ENCODE results near the gene CCDC70. TPM values are rescaled to one million over a fixed set of nuclear protein-coding genes. Genes with fewer than 3 reads are reported as not detected.

CCDC70 gene
- total RNA-seq, 1 donor from 2014 or later = not detected

DNA sequence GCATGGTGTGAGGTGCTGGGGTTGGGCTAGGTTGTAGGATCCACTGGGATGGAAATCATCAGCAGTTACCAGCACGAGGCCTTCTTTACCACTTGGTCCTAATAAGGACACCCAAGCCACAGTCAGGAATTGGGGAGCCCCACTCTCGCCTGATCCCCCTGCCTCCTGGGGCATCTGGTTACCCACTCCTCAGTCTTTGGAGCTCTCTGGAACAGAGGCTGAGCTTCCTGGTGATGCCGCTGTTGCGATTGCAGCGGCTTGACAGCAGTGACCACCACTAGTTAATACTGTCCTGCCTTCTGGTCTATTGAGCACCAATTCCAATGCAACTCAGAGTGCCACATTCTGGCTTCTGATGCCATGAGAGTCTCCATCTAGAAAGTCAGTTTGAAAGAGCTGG, 30.2 kb upstream of the CCDC70 start:
- DNase-seq (ENCODE audit: low read depth) (no peak), FAIRE-seq (no peak)
- Histone ChIP-seq H4K20me1 (ENCODE audit: insufficient read depth, low read length) (no peaks in the 10 kb centered on the region), H3K4me3 (ENCODE audit: insufficient read depth, low read depth, low read length) (no peak overlapping the region), H3K4me1 (ENCODE audit: insufficient read depth, low read length) (no peaks in the 10 kb centered on the region), H3K4me2 (ENCODE audit: low read length) (no peak overlapping the region), H3K36me3 (ENCODE audit: insufficient read depth, low read length) (no peaks in the 10 kb centered on the region), H3K9ac (ENCODE audit: low read length) (no peak overlapping the region), H3K27ac (ENCODE audit: low read depth, low read length) (no peak overlapping the region), H3K9me3 (ENCODE audit: insufficient read depth, low read depth, low read length) (no peaks in the 10 kb centered on the region), H3K27me3 (ENCODE audit: insufficient read depth, low read length) (peaks cover 36% of the 10 kb centered on the region), H3K79me2 (ENCODE audit: insufficient read depth, low read length) (no peaks in the 10 kb centered on the region), H2AFZ (ENCODE audit: low read depth, low read length) (no peak overlapping the region)
- no peaks in the 10 kb centered on the region for H3K36me3 Mint-ChIP-seq (ENCODE audit: low read depth, unreplicated experiment)
- no peak overlapping the region for H3K27ac Mint-ChIP-seq (ENCODE audit: unreplicated experiment)
- H3K4me3 Mint-ChIP-seq (ENCODE audit: unreplicated experiment) = no peak overlapping the region
- TF ChIP-seq, protein P1, sequence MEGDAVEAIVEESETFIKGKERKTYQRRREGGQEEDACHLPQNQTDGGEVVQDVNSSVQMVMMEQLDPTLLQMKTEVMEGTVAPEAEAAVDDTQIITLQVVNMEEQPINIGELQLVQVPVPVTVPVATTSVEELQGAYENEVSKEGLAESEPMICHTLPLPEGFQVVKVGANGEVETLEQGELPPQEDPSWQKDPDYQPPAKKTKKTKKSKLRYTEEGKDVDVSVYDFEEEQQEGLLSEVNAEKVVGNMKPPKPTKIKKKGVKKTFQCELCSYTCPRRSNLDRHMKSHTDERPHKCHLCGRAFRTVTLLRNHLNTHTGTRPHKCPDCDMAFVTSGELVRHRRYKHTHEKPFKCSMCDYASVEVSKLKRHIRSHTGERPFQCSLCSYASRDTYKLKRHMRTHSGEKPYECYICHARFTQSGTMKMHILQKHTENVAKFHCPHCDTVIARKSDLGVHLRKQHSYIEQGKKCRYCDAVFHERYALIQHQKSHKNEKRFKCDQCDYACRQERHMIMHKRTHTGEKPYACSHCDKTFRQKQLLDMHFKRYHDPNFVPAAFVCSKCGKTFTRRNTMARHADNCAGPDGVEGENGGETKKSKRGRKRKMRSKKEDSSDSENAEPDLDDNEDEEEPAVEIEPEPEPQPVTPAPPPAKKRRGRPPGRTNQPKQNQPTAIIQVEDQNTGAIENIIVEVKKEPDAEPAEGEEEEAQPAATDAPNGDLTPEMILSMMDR (IDR thresholded peaks at IDR 0.05; ENCODE audit: insufficient read depth, low read depth, low read length) = no peak
- TF ChIP-seq EZH2 (IDR thresholded peaks at IDR 0.05; ENCODE audit: insufficient read depth, low read length) = no peak
- no peaks in the 10 kb centered on the region for H3K4me1 Mint-ChIP-seq (ENCODE audit: low read depth, unreplicated experiment)
- H3K9me3 Mint-ChIP-seq (ENCODE audit: unreplicated experiment) = no peaks in the 10 kb centered on the region
- peaks cover 66% of the 10 kb centered on the region for H3K27me3 Mint-ChIP-seq (ENCODE audit: low read depth, unreplicated experiment)

DNA sequence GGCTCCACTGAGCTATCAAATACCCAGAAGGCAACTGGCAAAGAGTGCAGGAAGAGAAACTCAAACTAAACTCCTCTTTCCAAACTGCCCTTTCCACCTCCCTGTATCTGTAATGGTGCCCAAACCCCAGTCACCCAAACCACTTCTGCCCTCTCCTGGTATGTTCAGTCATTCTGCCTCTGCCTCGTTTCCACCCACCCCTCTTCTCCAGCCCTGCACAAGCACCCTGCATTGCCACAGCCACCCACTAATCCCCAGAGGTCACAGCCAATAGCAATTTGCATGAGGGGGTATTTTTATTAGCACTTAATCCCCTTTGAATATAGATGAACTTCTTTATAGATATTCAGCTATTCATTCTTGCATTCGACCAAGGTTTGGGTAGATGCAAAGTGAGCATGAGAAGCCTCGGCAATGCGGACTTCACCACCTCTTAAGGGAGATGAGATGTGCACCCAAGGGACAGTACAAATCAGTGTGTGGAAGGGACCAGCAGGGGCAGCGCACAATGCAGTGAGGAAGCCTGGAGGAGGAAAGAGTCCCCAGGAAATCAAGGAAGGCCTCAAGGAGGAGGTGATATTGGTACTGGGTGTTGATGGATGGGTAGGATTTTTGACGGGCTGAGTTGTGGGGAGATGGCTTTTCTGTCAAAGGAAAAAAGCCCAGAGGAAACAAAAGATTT, 29.2 kb upstream of the CCDC70 start:
- no peak overlapping the region for H3K4me3 ChIP-seq (ENCODE audit: insufficient read depth, low read depth, low read length)
- FAIRE-seq = no peak
- peaks cover 31% of the 10 kb centered on the region for H3K27me3 ChIP-seq (ENCODE audit: insufficient read depth, low read length)
- Mint-ChIP-seq H3K36me3 (ENCODE audit: low read depth, unreplicated experiment) (no peaks in the 10 kb centered on the region), H3K27me3 (ENCODE audit: low read depth, unreplicated experiment) (peaks cover 59% of the 10 kb centered on the region), H3K27ac (ENCODE audit: unreplicated experiment) (no peak overlapping the region), H3K9me3 (ENCODE audit: unreplicated experiment) (no peaks in the 10 kb centered on the region), H3K4me1 (ENCODE audit: low read depth, unreplicated experiment) (no peaks in the 10 kb centered on the region), H3K4me3 (ENCODE audit: unreplicated experiment) (no peak overlapping the region)
- no peaks in the 10 kb centered on the region for H3K4me1 ChIP-seq (ENCODE audit: insufficient read depth, low read length)
- no peak for DNase-seq (ENCODE audit: low read depth)
- H2AFZ ChIP-seq (ENCODE audit: low read depth, low read length) = no peak overlapping the region
- H4K20me1 ChIP-seq (ENCODE audit: insufficient read depth, low read length) = no peaks in the 10 kb centered on the region
- TF ChIP-seq, protein P1 (IDR thresholded peaks at IDR 0.05; ENCODE audit: insufficient read depth, low read depth, low read length) = peak; percentile 15
- TF ChIP-seq EZH2 (IDR thresholded peaks at IDR 0.05; ENCODE audit: insufficient read depth, low read length) = no peak
- no peaks in the 10 kb centered on the region for H3K36me3 ChIP-seq (ENCODE audit: insufficient read depth, low read length)
- H3K9ac ChIP-seq (ENCODE audit: low read length) = no peak overlapping the region
- H3K9me3 ChIP-seq (ENCODE audit: insufficient read depth, low read depth, low read length) = no peaks in the 10 kb centered on the region
- no peaks in the 10 kb centered on the region for H3K79me2 ChIP-seq (ENCODE audit: insufficient read depth, low read length)
- no peak overlapping the region for H3K4me2 ChIP-seq (ENCODE audit: low read length)
- no peak overlapping the region for H3K27ac ChIP-seq (ENCODE audit: low read depth, low read length)

DNA sequence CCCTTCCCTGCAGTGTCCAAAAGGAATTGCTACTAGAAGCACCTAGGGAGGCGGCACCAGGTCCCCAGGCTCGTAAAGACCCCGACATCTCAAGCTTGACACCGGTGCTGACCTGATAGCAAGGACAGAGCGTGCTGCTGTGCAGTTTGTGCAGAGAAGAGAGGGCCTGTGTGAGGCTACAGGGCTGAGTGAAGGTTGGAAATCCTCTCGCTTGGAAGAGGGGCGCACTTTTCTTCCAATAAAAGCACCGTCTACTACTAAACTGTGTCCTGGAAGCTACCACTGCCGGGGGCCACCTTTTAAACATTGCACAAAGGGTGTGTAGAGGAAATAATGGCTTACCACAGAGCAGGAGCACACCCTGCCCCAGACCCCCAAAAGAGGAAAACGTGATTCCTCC, 27.8 kb upstream of the CCDC70 start:
- no peak overlapping the region for H3K4me2 ChIP-seq (ENCODE audit: low read length)
- H3K9ac ChIP-seq (ENCODE audit: low read length) = no peak overlapping the region
- H3K4me3 ChIP-seq (ENCODE audit: insufficient read depth, low read depth, low read length) = no peak overlapping the region
- Mint-ChIP-seq H3K9me3 (ENCODE audit: unreplicated experiment) (no peaks in the 10 kb centered on the region), H3K36me3 (ENCODE audit: low read depth, unreplicated experiment) (no peaks in the 10 kb centered on the region), H3K4me1 (ENCODE audit: low read depth, unreplicated experiment) (peaks cover 8% of the 10 kb centered on the region), H3K4me3 (ENCODE audit: unreplicated experiment) (no peak overlapping the region), H3K27me3 (ENCODE audit: low read depth, unreplicated experiment) (peaks cover 47% of the 10 kb centered on the region), H3K27ac (ENCODE audit: unreplicated experiment) (no peak overlapping the region)
- DNase-seq (ENCODE audit: low read depth) (no peak), FAIRE-seq (no peak)
- H3K4me1 ChIP-seq (ENCODE audit: insufficient read depth, low read length) = peaks cover 10% of the 10 kb centered on the region
- no peaks in the 10 kb centered on the region for H3K79me2 ChIP-seq (ENCODE audit: insufficient read depth, low read length)
- no peak overlapping the region for H3K27ac ChIP-seq (ENCODE audit: low read depth, low read length)
- H3K27me3 ChIP-seq (ENCODE audit: insufficient read depth, low read length) = peaks cover 25% of the 10 kb centered on the region
- no peaks in the 10 kb centered on the region for H3K36me3 ChIP-seq (ENCODE audit: insufficient read depth, low read length)
- no peak for TF ChIP-seq EZH2 (IDR thresholded peaks at IDR 0.05; ENCODE audit: insufficient read depth, low read length)
- TF ChIP-seq, protein P1 (IDR thresholded peaks at IDR 0.05; ENCODE audit: insufficient read depth, low read depth, low read length) = no peak
- no peaks in the 10 kb centered on the region for H3K9me3 ChIP-seq (ENCODE audit: insufficient read depth, low read depth, low read length)
- H2AFZ ChIP-seq (ENCODE audit: low read depth, low read length) = no peak overlapping the region
- no peaks in the 10 kb centered on the region for H4K20me1 ChIP-seq (ENCODE audit: insufficient read depth, low read length)

Measured in astrocyte (in vitro differentiated cells and primary cell).